T-helper 1 cell treated with Interleukin-12 subunit alpha and Interleukin-12 subunit beta and Interleukin-4 antibody, amounts not matched to agents 30 ng/mL and 1 ng/mL, for 36 hours (primary cell): ENCODE results near the gene ZNF689. TPM values are rescaled to one million over a fixed set of nuclear protein-coding genes. Genes with fewer than 3 reads are reported as not detected.
"Not testable (repeated sequence)": the region's sequence is repeated elsewhere in the genome, so short reads cannot be mapped to it uniquely, and the experiment has no call there.

ENCODE experiments used
- intact Hi-C: fragments of 100-400 bp; cut with micrococcal nuclease; formaldehyde crosslinking; loops from one replicate; pipeline ENCODE4 v1.15.1; 2024
- total RNA-seq: library from RNA; stranded (reverse); gene quantifications from 2 replicates; pipeline ENCODE4 v1.2.3, GENCODE V29; 2022

ZNF689 gene
- total RNA-seq, 1 donor from 2014 or later: 13.7 TPM

DNA sequence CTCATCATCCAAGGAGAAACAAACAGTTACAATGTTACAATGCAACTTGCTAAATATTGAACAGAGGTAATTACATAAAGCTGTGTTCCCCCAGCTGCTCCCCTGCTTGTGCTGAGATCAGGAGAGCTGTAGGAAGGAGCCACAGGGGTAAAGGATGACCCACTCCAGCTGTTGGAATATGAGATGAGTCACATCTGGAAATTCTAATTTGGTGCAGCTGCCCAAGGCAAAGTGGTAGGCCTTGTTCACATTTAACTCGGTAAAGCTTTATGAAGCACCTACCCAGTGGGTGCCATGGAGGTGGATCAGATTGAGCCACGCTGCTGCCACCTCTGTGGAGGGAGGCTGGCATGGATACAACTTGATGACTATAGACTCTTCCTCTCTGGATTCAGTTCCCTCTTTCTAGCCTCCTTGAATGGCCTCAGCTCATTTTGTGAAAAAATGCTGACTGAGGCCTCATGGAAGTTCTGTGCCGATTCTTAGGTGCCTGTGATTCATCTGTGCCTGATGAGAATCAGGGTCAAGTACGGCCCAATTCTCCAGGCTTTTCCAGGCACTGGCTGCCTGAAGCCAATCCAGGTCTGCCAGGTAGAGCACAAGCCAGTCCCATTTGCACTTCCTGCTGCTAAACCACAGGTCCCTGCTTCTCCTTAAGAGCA, 7.4 kb downstream of the ZNF689 start:
- intact Hi-C loops: no loop called here

GRCh38 chr16:30601966-30602365, 8.2 kb downstream of the ZNF689 start:
- intact Hi-C loops: no loop called here

- intact Hi-C loops: no loop called here
These were observed 9.3 kb downstream of the ZNF689 start for GRCh38 chr16:30600929-30601328.

- intact Hi-C loops: no loop called here
These were observed 10.0 kb downstream of the ZNF689 start for GRCh38 chr16:30600215-30600614.

- intact Hi-C loops: no loop called here
These were observed 17.3 kb downstream of the ZNF689 start for GRCh38 chr16:30592871-30593270.

- intact Hi-C loops: not testable (repeated sequence)
These were observed 19.3 kb downstream of the ZNF689 start for GRCh38 chr16:30590869-30591268.

DNA sequence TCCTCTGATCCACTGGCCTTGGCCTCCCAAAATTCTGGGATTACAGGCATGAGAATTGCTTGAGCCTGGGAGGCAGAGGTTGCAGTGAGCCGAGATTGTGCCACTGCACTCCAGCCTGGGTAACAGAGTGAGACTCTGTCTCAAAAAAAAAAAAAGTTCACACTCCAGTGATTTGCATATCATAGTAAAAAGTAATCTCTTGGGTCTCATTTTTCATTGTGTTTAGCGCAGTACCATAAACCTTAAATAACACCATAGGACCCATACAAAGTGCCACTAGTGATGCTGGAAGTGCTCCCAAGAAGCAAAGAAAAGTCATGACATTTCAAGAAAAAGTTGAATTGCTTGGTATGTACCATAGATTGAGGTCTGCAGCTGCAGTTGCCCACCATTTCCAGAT, 20.6 kb downstream of the ZNF689 start:
- intact Hi-C loops: loop anchor here (5.0 kb wide), 1 partner anchor 108 kb away; the partner anchor contains the start of gene SRCAP

DNA sequence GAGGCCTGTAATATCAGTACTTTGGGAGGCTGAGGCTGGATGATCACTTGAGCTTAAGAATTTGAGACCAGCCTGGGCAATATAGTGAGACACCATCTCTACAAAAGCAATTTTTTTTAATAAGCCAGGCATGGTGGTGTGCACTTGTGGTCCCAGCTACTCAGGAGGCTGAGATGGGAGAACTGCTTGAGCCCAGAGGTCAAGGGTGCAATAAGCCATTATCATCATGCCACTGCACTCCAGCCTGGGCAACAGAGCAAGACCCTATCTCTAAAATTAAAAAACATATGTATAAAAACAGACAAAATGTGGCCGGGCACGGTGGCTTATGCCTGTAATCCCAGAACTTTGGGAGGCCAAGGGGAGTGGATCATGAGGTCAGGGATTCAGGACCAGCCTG, 21.5 kb downstream of the ZNF689 start:
- intact Hi-C loops: loop anchor here (5.0 kb wide), 1 partner anchor 109 kb away; the partner anchor contains the start of gene SRCAP

- intact Hi-C loops: loop anchor here (1.0 to 5.0 kb wide), 11 partner anchors 13 to 155 kb away; partner anchors contain the start of genes DCTPP1, PRR14, SRCAP and ZNF689
These were observed 24.6 kb downstream of the ZNF689 start, which contains the start of gene ZNF785 for GRCh38 chr16:30585400-30586191. Gene ZNF785 (minus strand): TSS chr16:30585697. CDS start chr16:30585611, 86 bp downstream.

GRCh38 chr16:30585022-30585399, 25.2 kb downstream of the ZNF689 start:
- intact Hi-C loops: loop anchor here (1.0 to 5.0 kb wide), 11 partner anchors 13 to 155 kb away; partner anchors contain the start of genes DCTPP1, PRR14, SRCAP and ZNF689

- intact Hi-C loops: no loop called here
These were observed 27.4 kb downstream of the ZNF689 start for GRCh38 chr16:30582611-30583340.

GRCh38 chr16:30581457-30581856, 28.7 kb downstream of the ZNF689 start:
- intact Hi-C loops: no loop called here

- intact Hi-C loops: no loop called here
These were observed 35.5 kb downstream of the ZNF689 start for GRCh38 chr16:30574678-30575077.

DNA sequence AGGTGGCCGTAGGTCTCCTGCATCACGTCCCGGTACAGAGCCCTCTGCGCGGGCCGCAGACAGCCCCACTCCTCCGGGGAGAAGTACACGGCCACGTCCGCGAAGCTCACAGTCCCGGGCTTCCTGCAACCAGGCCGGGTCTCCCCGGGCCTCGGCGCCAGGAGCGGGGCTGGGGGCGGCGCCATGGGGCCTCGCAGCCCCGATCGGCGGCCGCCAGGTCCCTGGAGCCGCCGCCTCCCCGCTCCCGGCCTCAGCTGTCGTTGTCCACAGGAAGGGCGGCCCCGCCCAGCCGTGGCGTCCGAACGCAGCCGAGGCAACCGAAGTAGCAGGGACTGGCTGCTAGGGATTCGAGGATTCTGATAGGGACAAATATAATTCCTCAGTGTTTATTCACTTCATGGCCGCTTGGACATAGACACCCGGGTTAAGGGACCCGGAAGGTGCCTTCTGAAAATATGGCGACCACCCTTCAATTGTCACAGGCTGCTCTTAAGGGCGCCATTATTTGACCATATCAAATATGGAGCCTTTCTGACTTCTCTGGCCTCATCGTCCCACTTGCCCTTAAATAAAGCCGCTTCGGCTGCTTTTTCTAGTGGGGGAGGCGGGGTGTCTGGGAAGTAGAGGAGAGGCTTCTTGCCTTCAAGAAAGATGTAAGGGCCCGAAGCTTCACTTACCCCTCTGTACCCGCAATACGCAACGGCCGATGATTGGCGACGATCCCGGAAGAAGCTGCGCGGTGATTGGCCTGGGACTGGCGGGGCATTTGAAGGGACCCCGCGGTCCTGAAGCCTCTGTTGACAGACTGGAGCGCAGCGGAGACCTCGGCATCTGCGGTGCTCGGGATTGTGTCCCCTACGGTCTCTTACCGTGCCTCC, 38.5 kb downstream of the ZNF689 start, which contains the start of gene ZNF688:
Gene ZNF688 (minus strand): TSS at position 270 of the 878 bp plus-strand sequence. CDS start 85 bp downstream, at position 185.
- intact Hi-C loops: loop anchor here (1.0 to 2.0 kb wide), 11 partner anchors 13 to 576 kb away; partner anchors contain the start of genes FBRS, HIRIP3, PRR14 and TBC1D10B

GRCh38 chr16:30570636-30571444, 39.3 kb downstream of the ZNF689 start:
- intact Hi-C loops: no loop called here

DNA sequence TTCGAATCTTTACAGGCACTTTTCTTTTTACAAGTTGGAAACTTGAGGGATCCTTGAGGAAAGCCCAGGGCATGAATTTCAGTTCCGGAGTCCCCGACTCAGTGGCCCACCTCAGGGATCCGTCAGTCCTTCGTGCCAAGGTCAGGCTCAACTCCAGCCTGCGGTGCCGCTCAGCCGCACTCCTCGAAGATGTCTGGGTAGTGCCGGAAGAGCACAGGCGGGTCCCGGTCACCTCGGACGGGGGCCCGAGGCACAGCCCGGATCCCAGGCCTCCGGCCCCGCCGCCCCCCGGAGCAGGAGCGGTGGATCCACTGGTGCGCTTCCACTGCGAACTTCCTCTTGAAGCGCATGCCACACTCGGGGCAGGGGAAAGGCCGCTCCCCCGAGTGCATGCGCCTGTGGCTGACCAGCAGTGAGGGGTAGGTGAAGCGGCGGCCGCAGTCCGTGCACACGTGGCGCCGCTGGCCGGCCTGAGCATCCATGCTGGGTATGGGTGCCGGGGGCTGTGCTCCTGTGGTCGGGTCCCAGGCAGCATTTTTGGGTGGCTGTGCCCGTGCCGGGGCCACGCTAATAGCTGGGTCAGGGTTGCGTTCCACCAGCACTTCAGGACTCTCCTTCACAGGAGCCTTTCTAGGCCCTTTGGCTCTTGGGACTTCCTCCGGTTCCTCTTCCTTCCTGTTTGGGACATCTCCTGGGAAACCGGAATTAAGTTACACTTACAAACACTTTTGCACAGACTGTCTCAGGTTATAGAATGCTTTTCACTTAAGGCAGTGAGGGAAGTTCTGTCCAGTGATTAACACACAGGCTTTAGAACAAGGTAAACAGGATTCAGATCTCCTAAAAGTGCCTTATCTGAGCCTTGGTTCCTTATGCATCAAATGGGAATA, 40.2 kb downstream of the ZNF689 start:
- intact Hi-C loops: no loop called here

- intact Hi-C loops: no loop called here
These were observed 40.9 kb downstream of the ZNF689 start for GRCh38 chr16:30569281-30569680.

DNA sequence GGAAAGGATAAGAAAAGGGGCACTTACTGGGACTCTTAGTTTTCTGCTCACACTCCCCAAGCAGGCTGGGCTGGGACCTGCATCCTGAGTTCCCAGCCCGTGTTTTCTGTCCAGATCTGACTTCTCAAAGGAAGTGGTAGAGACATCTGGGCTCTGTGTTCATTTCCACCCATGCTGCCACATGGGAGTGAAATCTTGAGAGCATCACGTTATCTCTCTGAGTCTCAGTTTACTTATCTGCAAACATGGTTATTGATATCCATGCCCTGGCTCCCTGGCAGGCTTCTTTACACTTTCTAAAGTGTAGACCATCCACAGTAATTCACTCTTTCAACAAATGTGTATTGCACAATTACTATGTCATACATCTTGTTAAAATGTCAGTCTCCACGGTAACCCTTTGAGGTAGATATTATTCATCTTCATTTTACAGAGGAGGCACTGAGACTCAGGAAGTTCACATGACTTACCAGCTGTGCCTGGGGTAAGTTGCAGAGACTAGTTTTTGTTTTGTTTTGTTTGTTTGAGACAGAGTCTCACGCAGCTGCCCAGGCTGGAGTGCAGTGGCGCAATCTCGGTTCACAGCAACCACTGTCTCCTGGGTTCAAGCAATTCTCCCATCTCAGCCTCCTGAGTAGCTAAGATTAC, 42.1 kb downstream of the ZNF689 start:
- intact Hi-C loops: loop anchor here (1.0 kb wide), 3 partner anchors 10 to 138 kb away; partner anchors contain the start of genes DCTPP1 and ZNF764
